ENCODE measurements around the gene IGFBP1.
"Not testable (repeated sequence)": the region's sequence is repeated elsewhere in the genome, so short reads cannot be mapped to it uniquely, and the experiment has no call there.

- TF ChIP-seq CTCF (IDR thresholded peaks at IDR 0.05); ZFX (IDR thresholded peaks at IDR 0.05; ENCODE audit: borderline replicate concordance): not testable (repeated sequence)
These were observed 32.6 kb upstream of the IGFBP1 start for GRCh38 chr7:45855680-45856079.
